HepG2 (cell line): ENCODE measurements around the gene EIF4G3. TPM values are rescaled to one million over a fixed set of nuclear protein-coding genes. Genes with fewer than 3 reads are reported as not detected.

ENCODE experiments used
- ATAC-seq: fragments of 200-7000 bp; cut with Tn5 transposase; 3 replicates; pipeline ENCODE4 v1.9.1; 2020; ENCODE audit warnings: mild to moderate bottlenecking, moderate library complexity
- BruUV-seq: library from RNA; stranded (reverse); fragments of 400-500 nt; replicated peaks from 2 replicates; lab custom pipeline; 2021; lab: Mats Ljungman, UMichigan
- CTCF ChIA-PET: fragments of 300-600 bp; formaldehyde crosslinking; extraction: SDS; loops from one replicate; lab custom pipeline; 2021; ENCODE audit warnings: low total read pairs, inconsistent platforms, low intra/inter-chr PET ratio; lab: Yijun Ruan, JAX
- POLR2A ChIA-PET: fragments of 350-600 bp; sonication (Branson Sonifier 250); formaldehyde crosslinking; loops from one replicate; lab custom pipeline; 2020; ENCODE audit warnings: antibody characterized with exemption, inconsistent platforms; lab: Yijun Ruan, JAX
- DNase-seq: peaks from one replicate; pipeline ENCODE4 v3.0.0-alpha.2; 2015; ENCODE audit warnings: low spot score
- FAIRE-seq: peaks from 3 replicates; lab custom pipeline; 2011; peaks lifted over from hg19 to GRCh38; lab: Jason Lieb, UNC
- H2AFZ ChIP-seq: one replicate; pipeline ENCODE4 v1.6.1; 2011; ENCODE audit warnings: low read length, inconsistent platforms
- H3K27ac ChIP-seq: fragments of 300-600 bp; 3 replicates; pipeline ENCODE4 v1.8.0; 2011; ENCODE audit warnings: mixed run types, mild to moderate bottlenecking, mixed read lengths, low read length, inconsistent platforms; ENCODE audit not compliant: insufficient read depth; ENCODE audit errors: extremely low read length
- H3K27me3 ChIP-seq, 2 experiments: fragments of 200-600 bp in 1 of 2; 2 replicates in 1 of 2; 3 replicates in 1 of 2; pipeline versions ENCODE4 v1.6.0 to v1.8.0; 2011; ENCODE audit warnings: low read length in 2 of 2, mild to moderate bottlenecking in 2 of 2, moderate library complexity in 2 of 2, inconsistent platforms in 1 of 2; ENCODE audit not compliant: insufficient read depth in 2 of 2, control insufficient read depth in 1 of 2
- H3K36me3 ChIP-seq, 2 experiments: fragments of 200-600 bp in 1 of 2; replicated peaks in 1 of 2; 2 replicates in 1 of 2; 3 replicates in 1 of 2; pipeline versions ENCODE4 v1.5.1 to v1.8.0; 2011; ENCODE audit warnings: low read length in 2 of 2, inconsistent platforms in 1 of 2; ENCODE audit not compliant: insufficient read depth in 2 of 2, control insufficient read depth in 1 of 2
- H3K4me1 ChIP-seq: 2 replicates; pipeline ENCODE4 v1.5.1; 2012; ENCODE audit warnings: low read length, inconsistent platforms; ENCODE audit not compliant: insufficient read depth
- H3K4me2 ChIP-seq: 2 replicates; pipeline ENCODE4 v1.6.0; 2011; ENCODE audit warnings: low read depth, low read length, inconsistent platforms
- H3K4me3 ChIP-seq, 3 experiments: fragments of 200-600 bp in 1 of 3; sonication (generic), shearing (Covaris generic) in 1 of 3; replicated peaks in 1 of 3; 2 replicates each; pipeline ENCODE4 v1.5.1; 2011 to 2016; ENCODE audit warnings: low read length in 3 of 3, inconsistent platforms in 2 of 3, low read depth in 2 of 3, mild to moderate bottlenecking in 2 of 3, control low read depth in 1 of 3, mixed read lengths in 1 of 3; ENCODE audit not compliant: insufficient read depth in 1 of 3
- H3K79me2 ChIP-seq: one replicate; pipeline ENCODE4 v1.6.1; 2011; ENCODE audit warnings: low read length, inconsistent platforms; ENCODE audit not compliant: insufficient read depth
- H3K9ac ChIP-seq: 2 replicates; pipeline ENCODE4 v1.6.0; 2011; ENCODE audit warnings: mild to moderate bottlenecking, low read depth, low read length, inconsistent platforms; ENCODE audit not compliant: insufficient read depth
- H3K9me3 ChIP-seq: 2 replicates; pipeline ENCODE4 v1.5.1; 2012; ENCODE audit warnings: mild to moderate bottlenecking, low read length
- H4K20me1 ChIP-seq: 2 replicates; pipeline ENCODE4 v1.6.0; 2011; ENCODE audit warnings: inconsistent platforms, mild to moderate bottlenecking, low read length, moderate library complexity; ENCODE audit not compliant: insufficient read depth
- ARHGAP35 ChIP-seq: sonication (generic); formaldehyde crosslinking; IDR thresholded peaks from 2 replicates; pipeline ENCODE4 v1.9.0; 2022; ENCODE audit warnings: mild to moderate bottlenecking, inconsistent platforms, moderate library complexity, missing genetic modification reagents, borderline replicate concordance
- BRCA1 ChIP-seq: sonication (generic); formaldehyde crosslinking; IDR thresholded peaks from 2 replicates; pipeline ENCODE4 v1.4.0; 2020; ENCODE audit warnings: missing genetic modification reagents
- EZH2 ChIP-seq: conservative IDR thresholded peaks from 2 replicates; pipeline ENCODE4 v1.6.1; 2012; ENCODE audit warnings: mild to moderate bottlenecking, low read depth, low read length, moderate library complexity
- LCORL ChIP-seq, 2 experiments: fragments of 450-650 bp in 1 of 2; sonication (generic) in 1 of 2; formaldehyde crosslinking in 1 of 2; IDR thresholded peaks; 2 replicates each; pipeline versions ENCODE4 v1.5.0 to v1.6.1; 2017 to 2020; ENCODE audit warnings: antibody characterized with exemption in 1 of 2, missing genetic modification reagents in 1 of 2
- SOX5 ChIP-seq: IDR thresholded peaks from 2 replicates; pipeline ENCODE4 v1.6.1; 2016; ENCODE audit warnings: borderline replicate concordance
- TBX2 ChIP-seq: sonication (generic); formaldehyde crosslinking; IDR thresholded peaks from 2 replicates; pipeline ENCODE4 v1.5.0; 2020; ENCODE audit warnings: missing genetic modification reagents, mild to moderate bottlenecking, borderline replicate concordance
- ZNF616 ChIP-seq: sonication (generic); formaldehyde crosslinking; IDR thresholded peaks from 2 replicates; pipeline ENCODE4 v1.5.0; 2020; ENCODE audit warnings: low read depth, mild to moderate bottlenecking, missing genetic modification reagents
- in situ Hi-C: cut with HindIII; loops from 2 replicates; pipeline ENCODE4 v1.10.0; 2017; ENCODE audit warnings: low pct_unique_long_range_greater_than_20kb; ENCODE audit not compliant: extremely low pct_ligation_motif_present
- intact Hi-C: fragments of 100-400 bp; cut with micrococcal nuclease; formaldehyde crosslinking; loops from one replicate; pipeline ENCODE4 v1.10.0; 2022; ENCODE audit not compliant: unreplicated experiment
- polyA plus RNA-seq, 8 experiments: library from polyadenylated mRNA; depleted of rRNA in 3 of 8; stranded (reverse) in 7 of 8; unstranded in 1 of 8; fragments of >200 nt; fragmentation: Illumina TruSeq in 4 of 8; extraction: Trizol in 4 of 8; gene quantifications; 2 replicates each; pipeline versions ENCODE4 v1.2.1 to v1.2.3, GENCODE V29; 2011 to 2016; ENCODE audit warnings: low read depth in 4 of 8, missing spikeins in 1 of 8, mixed read lengths in 1 of 8; ENCODE audit not compliant: insufficient read depth in 1 of 8
- total RNA-seq, 5 experiments: library from RNA; depleted of rRNA; stranded (reverse); fragments of >200 nt; fragmentation: Illumina TruSeq; extraction: Trizol; gene quantifications; 2 replicates each; pipeline ENCODE4 v1.2.3, GENCODE V29; 2016; ENCODE audit warnings: low read depth in 1 of 5
- TF ChIP-seq, protein P1 (sequence below): sonication (generic); formaldehyde crosslinking; IDR thresholded peaks from 2 replicates; pipeline ENCODE4 v1.4.0; 2020; ENCODE audit warnings: missing genetic modification reagents
- TF ChIP-seq, protein P2 (sequence below): IDR thresholded peaks from 2 replicates; pipeline ENCODE4 v1.6.1; 2016; ENCODE audit warnings: low read depth
- TF ChIP-seq, protein P3 (sequence below): sonication (generic); formaldehyde crosslinking; IDR thresholded peaks from 2 replicates; pipeline ENCODE4 v1.4.0; 2020; ENCODE audit warnings: missing genetic modification reagents, borderline replicate concordance
- TF ChIP-seq, protein P4 (sequence below): sonication (generic); formaldehyde crosslinking; IDR thresholded peaks from 2 replicates; pipeline ENCODE4 v1.4.0; 2020; ENCODE audit warnings: missing genetic modification reagents, borderline replicate concordance

The EIF4G3 gene
- total and polyA plus RNA-seq, 2 of the 13 experiments (the other 11 are each of a cell fraction or from before 2014, with no cell fraction given), result 22.2 to 27.6 TPM

DNA sequence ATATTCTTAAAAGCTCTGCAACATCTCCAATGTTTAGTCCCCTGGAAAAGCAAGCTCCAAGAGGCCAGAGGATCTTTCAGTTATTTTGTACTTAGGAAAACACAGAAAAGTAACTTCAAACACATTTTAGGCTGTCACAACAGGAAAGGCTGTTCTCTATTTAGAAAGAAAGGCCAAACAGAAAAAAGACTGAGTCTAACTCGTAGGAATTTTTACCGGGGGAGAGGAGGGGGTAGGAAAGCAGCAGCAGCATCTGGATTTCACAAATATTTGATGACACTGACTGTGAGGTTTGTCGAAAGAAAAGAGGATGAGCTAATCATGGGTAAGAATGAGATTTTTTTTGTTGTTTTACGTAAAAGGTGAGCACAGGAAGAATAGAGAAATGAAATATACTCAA lies 107.1 kb downstream of the EIF4G3 start (continued):
- TF ChIP-seq, protein P1, sequence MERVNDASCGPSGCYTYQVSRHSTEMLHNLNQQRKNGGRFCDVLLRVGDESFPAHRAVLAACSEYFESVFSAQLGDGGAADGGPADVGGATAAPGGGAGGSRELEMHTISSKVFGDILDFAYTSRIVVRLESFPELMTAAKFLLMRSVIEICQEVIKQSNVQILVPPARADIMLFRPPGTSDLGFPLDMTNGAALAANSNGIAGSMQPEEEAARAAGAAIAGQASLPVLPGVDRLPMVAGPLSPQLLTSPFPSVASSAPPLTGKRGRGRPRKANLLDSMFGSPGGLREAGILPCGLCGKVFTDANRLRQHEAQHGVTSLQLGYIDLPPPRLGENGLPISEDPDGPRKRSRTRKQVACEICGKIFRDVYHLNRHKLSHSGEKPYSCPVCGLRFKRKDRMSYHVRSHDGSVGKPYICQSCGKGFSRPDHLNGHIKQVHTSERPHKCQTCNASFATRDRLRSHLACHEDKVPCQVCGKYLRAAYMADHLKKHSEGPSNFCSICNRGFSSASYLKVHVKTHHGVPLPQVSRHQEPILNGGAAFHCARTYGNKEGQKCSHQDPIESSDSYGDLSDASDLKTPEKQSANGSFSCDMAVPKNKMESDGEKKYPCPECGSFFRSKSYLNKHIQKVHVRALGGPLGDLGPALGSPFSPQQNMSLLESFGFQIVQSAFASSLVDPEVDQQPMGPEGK (CRISPR knock-in tag), result peak; percentile 69
- no peak for TF ChIP-seq LCORL (IDR thresholded peaks at IDR 0.05)
- peak; percentile 20; the same call in 1 of the 2 replicates for TF ChIP-seq LCORL (CRISPR knock-in tag; IDR thresholded peaks at IDR 0.05)
- TF ChIP-seq, protein P2, sequence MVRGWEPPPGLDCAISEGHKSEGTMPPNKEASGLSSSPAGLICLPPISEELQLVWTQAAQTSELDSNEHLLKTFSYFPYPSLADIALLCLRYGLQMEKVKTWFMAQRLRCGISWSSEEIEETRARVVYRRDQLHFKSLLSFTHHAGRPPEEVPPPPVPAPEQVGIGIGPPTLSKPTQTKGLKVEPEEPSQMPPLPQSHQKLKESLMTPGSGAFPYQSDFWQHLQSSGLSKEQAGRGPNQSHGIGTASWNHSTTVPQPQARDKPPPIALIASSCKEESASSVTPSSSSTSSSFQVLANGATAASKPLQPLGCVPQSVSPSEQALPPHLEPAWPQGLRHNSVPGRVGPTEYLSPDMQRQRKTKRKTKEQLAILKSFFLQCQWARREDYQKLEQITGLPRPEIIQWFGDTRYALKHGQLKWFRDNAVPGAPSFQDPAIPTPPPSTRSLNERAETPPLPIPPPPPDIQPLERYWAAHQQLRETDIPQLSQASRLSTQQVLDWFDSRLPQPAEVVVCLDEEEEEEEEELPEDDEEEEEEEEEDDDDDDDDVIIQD, result peak; percentile 67; the same call in 1 of the 2 replicates
- peak; percentile 35; the same call in 1 of the 2 replicates for TF ChIP-seq SOX5

DNA sequence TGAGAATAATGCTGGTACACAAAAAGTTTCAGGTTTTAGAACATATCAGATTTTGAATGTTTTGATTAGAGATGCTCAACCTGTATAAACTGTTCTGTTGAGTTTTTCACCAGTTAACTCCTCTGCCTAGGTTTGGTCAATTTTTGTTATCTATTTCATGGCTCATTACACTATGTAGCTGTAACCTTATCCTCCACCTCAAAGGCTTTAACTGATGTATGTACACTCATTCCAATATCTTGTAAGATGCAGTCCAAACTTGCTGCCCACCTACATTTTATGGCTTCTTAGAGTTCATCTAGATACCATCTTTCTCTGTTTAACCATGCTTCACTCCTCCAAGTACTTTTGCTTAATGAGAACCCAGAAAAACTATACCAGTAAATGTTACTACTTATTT lies 107.8 kb downstream of the EIF4G3 start:
- Histone ChIP-seq H3K4me1 (peaks cover 28% of the 10 kb centered on the region), H3K79me2 (no peaks in the 10 kb centered on the region), H4K20me1 (no peaks in the 10 kb centered on the region), H2AFZ (no peak overlapping the region), H3K9me3 (no peaks in the 10 kb centered on the region), H3K27ac (peak overlapping the region; percentile 16), H3K4me2 (no peak overlapping the region), H3K9ac (no peak overlapping the region), H3K4me3 (no peak overlapping the region), H3K36me3 (peaks cover 2 to 4% of the 10 kb centered on the region in 2 experiments; a peak in 2 of 5 replicates), H3K27me3 (no peaks in the 10 kb centered on the region)
- intact Hi-C loops, result no loop called here
- DNase-seq, result no peak
- BruUV-seq, result no TSS peak
- no peak for FAIRE-seq
- CTCF ChIA-PET, result no interaction called here
- ATAC-seq, result no peak
- in situ Hi-C loops, result no loop called here
- POLR2A ChIA-PET, result no interaction called here
- TF ChIP-seq ZNF616 (no peak), EZH2 (no peak), TBX2 (CRISPR knock-in tag) (no peak), BRCA1 (CRISPR knock-in tag) (no peak), ARHGAP35 (CRISPR knock-in tag) (no peak)
- TF ChIP-seq, protein P3, sequence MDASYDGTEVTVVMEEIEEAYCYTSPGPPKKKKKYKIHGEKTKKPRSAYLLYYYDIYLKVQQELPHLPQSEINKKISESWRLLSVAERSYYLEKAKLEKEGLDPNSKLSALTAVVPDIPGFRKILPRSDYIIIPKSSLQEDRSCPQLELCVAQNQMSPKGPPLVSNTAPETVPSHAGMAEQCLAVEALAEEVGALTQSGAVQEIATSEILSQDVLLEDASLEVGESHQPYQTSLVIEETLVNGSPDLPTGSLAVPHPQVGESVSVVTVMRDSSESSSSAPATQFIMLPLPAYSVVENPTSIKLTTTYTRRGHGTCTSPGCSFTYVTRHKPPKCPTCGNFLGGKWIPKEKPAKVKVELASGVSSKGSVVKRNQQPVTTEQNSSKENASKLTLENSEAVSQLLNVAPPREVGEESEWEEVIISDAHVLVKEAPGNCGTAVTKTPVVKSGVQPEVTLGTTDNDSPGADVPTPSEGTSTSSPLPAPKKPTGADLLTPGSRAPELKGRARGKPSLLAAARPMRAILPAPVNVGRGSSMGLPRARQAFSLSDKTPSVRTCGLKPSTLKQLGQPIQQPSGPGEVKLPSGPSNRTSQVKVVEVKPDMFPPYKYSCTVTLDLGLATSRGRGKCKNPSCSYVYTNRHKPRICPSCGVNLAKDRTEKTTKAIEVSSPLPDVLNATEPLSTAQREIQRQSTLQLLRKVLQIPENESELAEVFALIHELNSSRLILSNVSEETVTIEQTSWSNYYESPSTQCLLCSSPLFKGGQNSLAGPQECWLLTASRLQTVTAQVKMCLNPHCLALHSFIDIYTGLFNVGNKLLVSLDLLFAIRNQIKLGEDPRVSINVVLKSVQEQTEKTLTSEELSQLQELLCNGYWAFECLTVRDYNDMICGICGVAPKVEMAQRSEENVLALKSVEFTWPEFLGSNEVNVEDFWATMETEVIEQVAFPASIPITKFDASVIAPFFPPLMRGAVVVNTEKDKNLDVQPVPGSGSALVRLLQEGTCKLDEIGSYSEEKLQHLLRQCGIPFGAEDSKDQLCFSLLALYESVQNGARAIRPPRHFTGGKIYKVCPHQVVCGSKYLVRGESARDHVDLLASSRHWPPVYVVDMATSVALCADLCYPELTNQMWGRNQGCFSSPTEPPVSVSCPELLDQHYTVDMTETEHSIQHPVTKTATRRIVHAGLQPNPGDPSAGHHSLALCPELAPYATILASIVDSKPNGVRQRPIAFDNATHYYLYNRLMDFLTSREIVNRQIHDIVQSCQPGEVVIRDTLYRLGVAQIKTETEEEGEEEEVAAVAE (CRISPR knock-in tag), result no peak
- TF ChIP-seq, protein P4, sequence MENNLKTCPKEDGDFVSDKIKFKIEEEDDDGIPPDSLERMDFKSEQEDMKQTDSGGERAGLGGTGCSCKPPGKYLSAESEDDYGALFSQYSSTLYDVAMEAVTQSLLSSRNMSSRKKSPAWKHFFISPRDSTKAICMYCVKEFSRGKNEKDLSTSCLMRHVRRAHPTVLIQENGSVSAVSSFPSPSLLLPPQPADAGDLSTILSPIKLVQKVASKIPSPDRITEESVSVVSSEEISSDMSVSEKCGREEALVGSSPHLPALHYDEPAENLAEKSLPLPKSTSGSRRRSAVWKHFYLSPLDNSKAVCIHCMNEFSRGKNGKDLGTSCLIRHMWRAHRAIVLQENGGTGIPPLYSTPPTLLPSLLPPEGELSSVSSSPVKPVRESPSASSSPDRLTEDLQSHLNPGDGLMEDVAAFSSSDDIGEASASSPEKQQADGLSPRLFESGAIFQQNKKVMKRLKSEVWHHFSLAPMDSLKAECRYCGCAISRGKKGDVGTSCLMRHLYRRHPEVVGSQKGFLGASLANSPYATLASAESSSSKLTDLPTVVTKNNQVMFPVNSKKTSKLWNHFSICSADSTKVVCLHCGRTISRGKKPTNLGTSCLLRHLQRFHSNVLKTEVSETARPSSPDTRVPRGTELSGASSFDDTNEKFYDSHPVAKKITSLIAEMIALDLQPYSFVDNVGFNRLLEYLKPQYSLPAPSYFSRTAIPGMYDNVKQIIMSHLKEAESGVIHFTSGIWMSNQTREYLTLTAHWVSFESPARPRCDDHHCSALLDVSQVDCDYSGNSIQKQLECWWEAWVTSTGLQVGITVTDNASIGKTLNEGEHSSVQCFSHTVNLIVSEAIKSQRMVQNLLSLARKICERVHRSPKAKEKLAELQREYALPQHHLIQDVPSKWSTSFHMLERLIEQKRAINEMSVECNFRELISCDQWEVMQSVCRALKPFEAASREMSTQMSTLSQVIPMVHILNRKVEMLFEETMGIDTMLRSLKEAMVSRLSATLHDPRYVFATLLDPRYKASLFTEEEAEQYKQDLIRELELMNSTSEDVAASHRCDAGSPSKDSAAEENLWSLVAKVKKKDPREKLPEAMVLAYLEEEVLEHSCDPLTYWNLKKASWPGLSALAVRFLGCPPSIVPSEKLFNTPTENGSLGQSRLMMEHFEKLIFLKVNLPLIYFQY, result no peak
